ENCODE results near the gene ANKRD35.

DNA sequence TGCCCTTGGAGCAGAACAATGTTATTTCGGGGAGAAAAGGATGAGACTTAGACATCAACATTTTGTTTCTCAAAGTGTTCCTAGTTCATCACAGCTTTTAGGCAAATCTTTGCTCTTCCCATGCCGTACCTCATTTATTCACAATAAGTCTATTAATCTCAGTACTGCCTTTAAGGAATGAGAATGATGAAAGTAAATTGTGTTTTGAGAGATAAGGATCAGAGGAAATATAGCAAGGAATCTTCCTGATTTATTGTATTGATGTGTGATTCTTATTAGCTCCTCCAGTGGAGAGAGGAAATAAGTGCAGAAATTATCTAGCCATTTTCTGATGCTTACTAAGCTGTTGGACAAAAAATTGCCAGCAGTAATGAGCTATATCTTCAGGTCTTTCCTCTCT is 59.6 kb downstream of the ANKRD35 start:
- TF ChIP-seq, protein P1, sequence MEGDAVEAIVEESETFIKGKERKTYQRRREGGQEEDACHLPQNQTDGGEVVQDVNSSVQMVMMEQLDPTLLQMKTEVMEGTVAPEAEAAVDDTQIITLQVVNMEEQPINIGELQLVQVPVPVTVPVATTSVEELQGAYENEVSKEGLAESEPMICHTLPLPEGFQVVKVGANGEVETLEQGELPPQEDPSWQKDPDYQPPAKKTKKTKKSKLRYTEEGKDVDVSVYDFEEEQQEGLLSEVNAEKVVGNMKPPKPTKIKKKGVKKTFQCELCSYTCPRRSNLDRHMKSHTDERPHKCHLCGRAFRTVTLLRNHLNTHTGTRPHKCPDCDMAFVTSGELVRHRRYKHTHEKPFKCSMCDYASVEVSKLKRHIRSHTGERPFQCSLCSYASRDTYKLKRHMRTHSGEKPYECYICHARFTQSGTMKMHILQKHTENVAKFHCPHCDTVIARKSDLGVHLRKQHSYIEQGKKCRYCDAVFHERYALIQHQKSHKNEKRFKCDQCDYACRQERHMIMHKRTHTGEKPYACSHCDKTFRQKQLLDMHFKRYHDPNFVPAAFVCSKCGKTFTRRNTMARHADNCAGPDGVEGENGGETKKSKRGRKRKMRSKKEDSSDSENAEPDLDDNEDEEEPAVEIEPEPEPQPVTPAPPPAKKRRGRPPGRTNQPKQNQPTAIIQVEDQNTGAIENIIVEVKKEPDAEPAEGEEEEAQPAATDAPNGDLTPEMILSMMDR (IDR thresholded peaks at IDR 0.05; ENCODE audit: insufficient read depth, low read depth, low read length), result no peak
- no peak for TF ChIP-seq EZH2 (IDR thresholded peaks at IDR 0.05; ENCODE audit: insufficient read depth, low read length)
